PC-3 (cell line): ENCODE measurements around the gene PIGW. TPM values are rescaled to one million over a fixed set of nuclear protein-coding genes. Genes with fewer than 3 reads are reported as not detected.

ENCODE experiments used
- ATAC-seq: fragments of 200-7000 bp; cut with Tn5 transposase; 2 replicates; pipeline ENCODE4 v1.9.1; 2020; ENCODE audit warnings: mild to moderate bottlenecking, moderate library complexity
- BruUV-seq: library from RNA; stranded (reverse); fragments of 400-500 nt; replicated peaks from 2 replicates; lab custom pipeline; 2021; lab: Mats Ljungman, UMichigan
- CTCF ChIA-PET: fragments of 300-600 bp; sonication (Branson Sonifier 250); formaldehyde crosslinking; loops from one replicate; lab custom pipeline; 2022; ENCODE audit warnings: antibody characterized with exemption; lab: Charles Lee
- POLR2A ChIA-PET: fragments of 300-600 bp; sonication (Branson Sonifier 250); formaldehyde crosslinking; loops from one replicate; lab custom pipeline; 2022; ENCODE audit warnings: antibody characterized with exemption; ENCODE audit not compliant: unreplicated experiment; lab: Charles Lee
- DNase-seq: peaks from one replicate; pipeline ENCODE4 v3.0.0-alpha.2; 2015
- H2AFZ ChIP-seq: fragments of 300-600 bp; sonication (generic); 2 replicates; pipeline ENCODE4 v1.6.0; 2016; ENCODE audit warnings: antibody characterized with exemption, low read length
- H3F3A ChIP-seq: fragments of 300-600 bp; sonication (generic); one replicate; pipeline ENCODE4 v1.6.0; 2017; ENCODE audit warnings: antibody characterized with exemption, low read length, control low read depth, mild to moderate bottlenecking; ENCODE audit not compliant: unreplicated experiment
- H3K27ac ChIP-seq: fragments of 300-600 bp; sonication (generic); 2 replicates; pipeline ENCODE4 v1.5.1; 2016; ENCODE audit warnings: mild to moderate bottlenecking, low read length
- H3K27me3 ChIP-seq: fragments of 300-600 bp; sonication (generic); 2 replicates; pipeline ENCODE4 v1.6.1; 2016; ENCODE audit warnings: low read length, mixed read lengths
- H3K36me3 ChIP-seq: fragments of 300-600 bp; sonication (generic); 2 replicates; pipeline ENCODE4 v1.6.1; 2016; ENCODE audit warnings: low read depth, mixed run types, low read length, mixed read lengths
- H3K4me1 ChIP-seq: fragments of 300-600 bp; sonication (generic); 2 replicates; pipeline ENCODE4 v1.5.1; 2016; ENCODE audit warnings: low read length; ENCODE audit not compliant: insufficient read depth
- H3K4me2 ChIP-seq: fragments of 300-600 bp; sonication (generic); 2 replicates; pipeline ENCODE4 v1.6.0; 2016; ENCODE audit warnings: low read length
- H3K4me3 ChIP-seq: fragments of 300-600 bp; sonication (generic); 2 replicates; pipeline ENCODE4 v1.5.1; 2016; ENCODE audit warnings: mild to moderate bottlenecking, low read length, mixed read lengths
- H3K79me2 ChIP-seq: fragments of 300-600 bp; sonication (generic); 2 replicates; pipeline ENCODE4 v1.6.1; 2017; ENCODE audit warnings: low read length, mixed read lengths
- H3K9ac ChIP-seq: fragments of 300-600 bp; sonication (generic); 2 replicates; pipeline ENCODE4 v1.6.0; 2016; ENCODE audit warnings: mild to moderate bottlenecking, low read length
- H3K9me2 ChIP-seq: fragments of 300-600 bp; sonication (generic); replicated peaks from 2 replicates; pipeline ENCODE4 v1.6.1; 2016; ENCODE audit warnings: mixed run types, low read length, mixed read lengths
- H3K9me3 ChIP-seq: fragments of 300-600 bp; sonication (generic); 2 replicates; pipeline ENCODE4 v1.6.1; 2016; ENCODE audit warnings: low read length, mixed read lengths
- H4K20me1 ChIP-seq: fragments of 300-600 bp; sonication (generic); 2 replicates; pipeline ENCODE4 v1.6.1; 2016; ENCODE audit warnings: low read length, mixed read lengths
- CTCF ChIP-seq: fragments of 300-600 bp; sonication (generic); conservative IDR thresholded peaks from 2 replicates; pipeline ENCODE4 v1.5.1; 2017; ENCODE audit warnings: antibody characterized with exemption, low read depth, mild to moderate bottlenecking, low read length
- EZH2 ChIP-seq: fragments of 300-600 bp; sonication (generic); IDR thresholded peaks from one replicate; pipeline ENCODE4 v1.6.1; 2017; ENCODE audit warnings: antibody characterized with exemption, mild to moderate bottlenecking, low read length; ENCODE audit not compliant: unreplicated experiment
- EZH2phosphoT487 ChIP-seq: fragments of 300-600 bp; sonication (generic); IDR thresholded peaks from 2 replicates; pipeline ENCODE4 v1.6.1; 2018; ENCODE audit warnings: mild to moderate bottlenecking, antibody characterized with exemption, low read length, borderline replicate concordance
- intact Hi-C: fragments of 100-400 bp; cut with micrococcal nuclease; formaldehyde crosslinking; loops from 2 replicates; pipeline ENCODE4 v1.9.0; 2023
- total RNA-seq: library from RNA; depleted of rRNA; stranded (reverse); fragments of >200 nt; gene quantifications from 2 replicates; pipeline ENCODE4 v1.2.3, GENCODE V29; 2014

The PIGW gene
- total RNA-seq, 1 experiment from 2014 or later = 8.0 TPM

DNA sequence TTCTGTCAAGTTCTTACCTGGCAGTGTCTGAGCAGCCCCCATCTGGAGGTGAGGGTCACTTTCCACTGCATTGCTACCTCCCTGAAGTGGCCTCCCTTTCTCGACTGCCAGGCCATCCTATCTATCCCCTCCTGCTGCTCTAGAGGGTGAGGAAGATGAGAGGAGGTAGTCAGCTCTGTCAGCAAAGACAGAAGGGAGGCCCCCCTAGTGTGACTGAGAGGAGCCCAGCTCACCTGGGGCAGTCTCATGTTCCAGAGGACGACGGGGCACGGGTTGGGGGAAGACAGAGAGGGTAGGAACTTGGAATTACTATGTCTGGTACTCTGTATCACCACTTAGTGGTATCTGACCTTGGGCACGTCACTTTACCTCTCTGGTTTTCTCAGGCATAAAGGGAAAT is 22.1 kb upstream of the PIGW start:
- TF ChIP-seq EZH2phosphoT487 (no peak), CTCF (no peak), EZH2 (no peak)

DNA sequence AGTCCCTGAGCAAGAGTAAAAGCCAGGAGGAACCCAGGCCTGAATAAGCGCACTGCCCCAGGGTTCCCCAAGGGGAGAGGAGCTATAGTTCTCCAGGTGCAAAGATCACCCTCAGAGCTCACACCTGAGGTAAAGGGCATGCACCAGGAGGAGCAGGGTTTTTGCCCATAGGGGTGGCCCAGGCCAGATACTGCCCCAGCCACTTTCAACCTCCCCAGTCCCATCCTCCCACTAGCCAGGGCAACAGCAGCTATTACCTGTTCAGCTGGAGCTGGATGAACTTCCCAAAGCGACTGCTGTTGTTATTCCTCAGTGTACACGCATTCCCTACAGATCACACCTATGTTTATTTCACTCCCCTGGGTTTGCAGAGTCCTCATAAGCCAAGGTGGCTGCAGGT is 19.9 kb upstream of the PIGW start:
- H3K4me3 ChIP-seq = no peak overlapping the region
- BruUV-seq = no TSS peak
- no peak overlapping the region for H3K9ac ChIP-seq
- H2AFZ ChIP-seq = no peak overlapping the region
- DNase-seq (no peak), ATAC-seq (no peak)
- no peaks in the 10 kb centered on the region for H3K9me2 ChIP-seq
- no peaks in the 10 kb centered on the region for H4K20me1 ChIP-seq
- CTCF ChIA-PET = no interaction called here
- H3K9me3 ChIP-seq = no peaks in the 10 kb centered on the region
- no peaks in the 10 kb centered on the region for H3K27me3 ChIP-seq
- peaks cover 5% of the 10 kb centered on the region; the same call in 1 of the 2 replicates for H3K36me3 ChIP-seq
- H3K4me1 ChIP-seq = no peaks in the 10 kb centered on the region
- TF ChIP-seq EZH2phosphoT487 (no peak), CTCF (no peak), EZH2 (no peak)
- no peaks in the 10 kb centered on the region for H3K79me2 ChIP-seq
- intact Hi-C loops = no loop called here
- H3F3A ChIP-seq = no peaks in the 10 kb centered on the region
- POLR2A ChIA-PET = no interaction called here
- no peak overlapping the region for H3K4me2 ChIP-seq
- no peak overlapping the region for H3K27ac ChIP-seq

More for the DNA sequence above, 22.1 kb upstream of the PIGW start:
- no peak overlapping the region for H2AFZ ChIP-seq
- ChIA-PET CTCF (no interaction called here), POLR2A (no interaction called here)
- intact Hi-C loops = no loop called here
- DNase-seq = no peak
- no peaks in the 10 kb centered on the region for H3K9me2 ChIP-seq
- no peak for ATAC-seq
- H4K20me1 ChIP-seq = no peaks in the 10 kb centered on the region
- H3K27me3 ChIP-seq = no peaks in the 10 kb centered on the region
- no peak overlapping the region for H3K27ac ChIP-seq
- H3F3A ChIP-seq = no peaks in the 10 kb centered on the region
- H3K9me3 ChIP-seq = no peaks in the 10 kb centered on the region
- H3K4me1 ChIP-seq = no peaks in the 10 kb centered on the region
- H3K36me3 ChIP-seq = no peaks in the 10 kb centered on the region; the same call in 1 of the 2 replicates
- H3K9ac ChIP-seq = no peak overlapping the region
- no TSS peak for BruUV-seq
- no peak overlapping the region for H3K4me2 ChIP-seq
- no peaks in the 10 kb centered on the region for H3K79me2 ChIP-seq
- no peak overlapping the region for H3K4me3 ChIP-seq

- H3K27ac ChIP-seq = no peak overlapping the region
- H3K36me3 ChIP-seq = peaks cover 10% of the 10 kb centered on the region; the same call in 1 of the 2 replicates
- H3K4me3 ChIP-seq = no peak overlapping the region
- H3K4me2 ChIP-seq = no peak overlapping the region
- ATAC-seq (no peak), DNase-seq (no peak)
- ChIA-PET CTCF (no interaction called here), POLR2A (no interaction called here)
- no peak overlapping the region for H2AFZ ChIP-seq
- no peaks in the 10 kb centered on the region for H3F3A ChIP-seq
- no peak for TF ChIP-seq EZH2
- TF ChIP-seq EZH2phosphoT487 = no peak
- TF ChIP-seq CTCF = no peak
- no peaks in the 10 kb centered on the region for H3K4me1 ChIP-seq
- no peaks in the 10 kb centered on the region for H3K27me3 ChIP-seq
- intact Hi-C loops = no loop called here
- H3K79me2 ChIP-seq = no peaks in the 10 kb centered on the region
- no peaks in the 10 kb centered on the region for H3K9me3 ChIP-seq
- no peaks in the 10 kb centered on the region for H4K20me1 ChIP-seq
- H3K9ac ChIP-seq = no peak overlapping the region
- H3K9me2 ChIP-seq = no peaks in the 10 kb centered on the region
- BruUV-seq = no TSS peak
These were observed 18.9 kb upstream of the PIGW start for GRCh38 chr17:36515837-36516236.
